Measurements from ENCODE around the gene THNSL1. TPM values are rescaled to one million over a fixed set of nuclear protein-coding genes. Genes with fewer than 3 reads are reported as not detected.

Gene THNSL1
- total RNA-seq, 6 experiments from 2014 or later, result 4.9 to 13.6 (median 7.6) TPM

DNA sequence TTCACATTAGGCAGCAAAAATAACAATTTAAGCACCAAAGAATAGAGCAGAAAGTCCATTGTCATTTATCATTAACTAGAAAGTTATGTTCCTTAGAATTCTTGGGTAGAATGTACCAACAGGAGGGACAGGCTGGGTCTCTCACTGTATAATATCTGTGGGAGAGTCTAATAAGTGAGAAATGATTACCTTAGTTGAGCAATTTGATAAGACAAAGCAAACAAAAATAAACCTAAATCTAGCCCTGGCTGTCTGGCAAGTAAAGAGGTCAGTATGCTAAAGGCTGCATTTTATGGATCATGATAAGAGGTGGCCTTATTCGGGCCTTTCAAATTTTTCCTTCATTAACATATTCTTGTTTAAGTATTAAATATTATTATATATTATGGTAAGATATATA is 35.6 kb downstream of the THNSL1 start:
- WGBS (ENCODE audit: insufficient coverage, low coverage, low lambda C conversion rate, missing lambda C conversion rate), result 47% methylated on average over 1 of the region's 1 CpG
- DNase-seq, result no peak
- intact Hi-C loops (cut with DNase I), result no loop called here

DNA sequence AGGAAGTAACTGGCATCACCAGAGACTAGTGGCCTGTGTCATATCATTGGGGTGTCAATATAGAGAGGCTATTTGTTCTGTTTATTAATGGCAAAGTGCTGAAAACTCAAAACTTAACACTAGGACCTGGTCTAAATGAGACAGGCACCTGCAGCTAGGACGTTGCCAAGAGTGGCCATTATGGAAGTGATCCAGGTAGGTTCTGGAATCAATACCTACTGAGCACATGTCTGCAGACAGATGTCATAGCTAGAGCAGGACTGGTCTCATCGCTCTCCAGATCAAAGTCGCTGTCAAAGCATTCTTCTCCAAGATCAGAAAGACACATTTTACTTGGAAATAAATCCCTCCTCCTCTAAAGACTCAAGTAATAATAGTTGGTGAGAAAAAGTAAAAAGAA is 40.3 kb downstream of the THNSL1 start:
- Histone ChIP-seq H3K4me3 (no peak overlapping the region), H3K36me3 (no peaks in the 10 kb centered on the region), H3K9me3 (no peaks in the 10 kb centered on the region), H3K27ac (no peak overlapping the region), H3K4me1 (peaks cover 0 to 29% (median 0%) of the 10 kb centered on the region in 4 donors), H3K27me3 (no peaks in the 10 kb centered on the region)
- 43% methylated on average over 3 of the region's 3 CpGs for WGBS (ENCODE audit: insufficient coverage, low coverage, low lambda C conversion rate, missing lambda C conversion rate)
- ATAC-seq (peak; percentile 13 to 75 (median 74)), DNase-seq (peak in 1 of 3 donors; percentile 56)
- intact Hi-C loops (cut with DNase I), result no loop called here
- TF ChIP-seq POLR2A (IDR thresholded peaks at IDR 0.05), result no peak
- TF ChIP-seq, protein P1, sequence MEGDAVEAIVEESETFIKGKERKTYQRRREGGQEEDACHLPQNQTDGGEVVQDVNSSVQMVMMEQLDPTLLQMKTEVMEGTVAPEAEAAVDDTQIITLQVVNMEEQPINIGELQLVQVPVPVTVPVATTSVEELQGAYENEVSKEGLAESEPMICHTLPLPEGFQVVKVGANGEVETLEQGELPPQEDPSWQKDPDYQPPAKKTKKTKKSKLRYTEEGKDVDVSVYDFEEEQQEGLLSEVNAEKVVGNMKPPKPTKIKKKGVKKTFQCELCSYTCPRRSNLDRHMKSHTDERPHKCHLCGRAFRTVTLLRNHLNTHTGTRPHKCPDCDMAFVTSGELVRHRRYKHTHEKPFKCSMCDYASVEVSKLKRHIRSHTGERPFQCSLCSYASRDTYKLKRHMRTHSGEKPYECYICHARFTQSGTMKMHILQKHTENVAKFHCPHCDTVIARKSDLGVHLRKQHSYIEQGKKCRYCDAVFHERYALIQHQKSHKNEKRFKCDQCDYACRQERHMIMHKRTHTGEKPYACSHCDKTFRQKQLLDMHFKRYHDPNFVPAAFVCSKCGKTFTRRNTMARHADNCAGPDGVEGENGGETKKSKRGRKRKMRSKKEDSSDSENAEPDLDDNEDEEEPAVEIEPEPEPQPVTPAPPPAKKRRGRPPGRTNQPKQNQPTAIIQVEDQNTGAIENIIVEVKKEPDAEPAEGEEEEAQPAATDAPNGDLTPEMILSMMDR (IDR thresholded peaks at IDR 0.05), result no peak

More for the DNA sequence above, 35.6 kb downstream of the THNSL1 start:
- peak in 2 of 4 donors; percentile 16 to 59 for ATAC-seq
- no peak overlapping the region for H3K4me3 ChIP-seq
- no peaks in the 10 kb centered on the region for H3K9me3 ChIP-seq
- TF ChIP-seq, protein P1 (IDR thresholded peaks at IDR 0.05), result no peak
- TF ChIP-seq POLR2A (IDR thresholded peaks at IDR 0.05), result no peak
- H3K4me1 ChIP-seq, result peaks cover 0 to 15% (median 0%) of the 10 kb centered on the region in 4 donors
- H3K27ac ChIP-seq, result no peak overlapping the region
- no peaks in the 10 kb centered on the region for H3K36me3 ChIP-seq
- H3K27me3 ChIP-seq, result no peaks in the 10 kb centered on the region

DNA sequence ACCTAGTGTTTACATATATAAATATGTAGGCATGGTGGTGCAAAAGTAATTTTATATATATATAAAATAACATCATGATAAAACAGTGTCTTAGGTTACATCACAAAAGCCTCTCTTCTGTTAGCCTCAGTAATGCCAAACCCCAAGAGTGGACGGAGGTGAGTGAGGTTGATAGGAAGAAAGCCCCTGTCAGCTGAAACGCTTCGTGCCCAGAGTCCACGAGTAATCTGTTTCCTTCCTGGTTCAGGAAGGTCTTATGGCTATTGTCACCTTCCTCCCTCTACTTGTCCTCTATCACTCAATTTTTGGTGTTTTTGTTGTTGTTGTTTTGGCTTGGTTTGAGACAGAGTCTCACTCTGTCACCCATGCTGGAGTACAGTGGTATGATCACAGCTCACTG is 41.5 kb downstream of the THNSL1 start:
- ATAC-seq (no peak), DNase-seq (no peak)
- Histone ChIP-seq H3K4me3 (no peak overlapping the region), H3K27ac (no peak overlapping the region), H3K9me3 (no peaks in the 10 kb centered on the region), H3K27me3 (no peaks in the 10 kb centered on the region), H3K36me3 (no peaks in the 10 kb centered on the region), H3K4me1 (peaks cover 0 to 27% (median 0%) of the 10 kb centered on the region in 4 donors)
- no peak for TF ChIP-seq POLR2A (IDR thresholded peaks at IDR 0.05)
- TF ChIP-seq, protein P1 (IDR thresholded peaks at IDR 0.05), result no peak
- intact Hi-C loops (cut with DNase I), result no loop called here
- 58% methylated on average over 4 of the region's 4 CpGs for WGBS (ENCODE audit: insufficient coverage, low coverage, low lambda C conversion rate, missing lambda C conversion rate)

DNA sequence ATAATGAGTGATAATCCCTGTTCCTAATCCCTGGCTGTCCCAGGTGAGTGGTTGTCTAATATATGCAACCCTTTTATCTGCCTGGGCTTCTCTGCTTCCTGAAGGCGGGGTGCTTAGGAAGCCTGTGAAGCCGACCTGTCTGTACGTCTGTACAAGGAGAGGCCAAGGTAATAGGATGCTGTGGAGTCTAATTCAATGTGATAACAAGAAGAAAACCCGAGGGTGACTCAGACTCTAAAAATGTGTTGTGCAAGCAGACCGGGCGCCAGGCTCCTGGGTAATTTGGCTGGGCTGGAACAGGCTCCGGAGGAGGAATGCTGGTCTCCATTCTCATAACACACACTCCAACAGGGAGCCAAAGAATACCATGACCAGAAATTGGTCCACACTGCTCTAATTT is 43.6 kb downstream of the THNSL1 start:
- Histone ChIP-seq H3K4me1 (peaks cover 0 to 27% (median 0%) of the 10 kb centered on the region in 4 donors), H3K4me3 (no peak overlapping the region), H3K36me3 (no peaks in the 10 kb centered on the region), H3K27ac (peak overlapping the region in 2 of 3 donors; percentile 32 to 97), H3K27me3 (no peaks in the 10 kb centered on the region), H3K9me3 (no peaks in the 10 kb centered on the region)
- ATAC-seq, result peak; percentile 50 to 63 (median 56)
- peak in 2 of 3 donors; percentile 57 to 68 for DNase-seq
- WGBS (ENCODE audit: insufficient coverage, low coverage, low lambda C conversion rate, missing lambda C conversion rate), result 26% methylated on average over 5 of the region's 7 CpGs
- no peak for TF ChIP-seq POLR2A (IDR thresholded peaks at IDR 0.05)
- TF ChIP-seq, protein P1 (IDR thresholded peaks at IDR 0.05), result no peak
- intact Hi-C loops (cut with DNase I), result no loop called here

DNA sequence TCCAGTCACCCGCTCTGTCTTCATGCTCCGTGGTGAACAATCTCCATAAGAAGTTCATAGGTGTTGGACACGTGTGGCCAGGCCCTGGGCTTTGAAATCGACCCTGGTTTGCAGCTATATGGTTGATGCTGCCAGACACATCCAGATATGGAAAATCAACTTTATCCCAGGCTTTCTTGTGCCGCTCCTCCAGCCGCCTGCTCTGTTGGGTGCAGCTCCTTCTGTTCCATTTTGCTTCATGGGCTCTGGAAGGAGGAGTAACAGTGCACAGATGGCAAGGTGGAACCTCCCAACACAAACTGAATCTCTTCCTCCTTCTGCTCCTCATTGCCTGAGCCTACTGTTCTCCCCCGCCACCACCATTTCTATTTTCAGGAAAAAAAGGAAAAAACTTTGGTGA is 44.7 kb downstream of the THNSL1 start:
- H3K4me1 ChIP-seq, result peaks cover 0 to 27% (median 0%) of the 10 kb centered on the region in 4 donors
- TF ChIP-seq, protein P1 (IDR thresholded peaks at IDR 0.05), result no peak
- no peak for TF ChIP-seq POLR2A (IDR thresholded peaks at IDR 0.05)
- WGBS (ENCODE audit: insufficient coverage, low coverage, low lambda C conversion rate, missing lambda C conversion rate), result 48% methylated on average over 2 of the region's 7 CpGs

More for the DNA sequence above, 44.7 kb downstream of the THNSL1 start:
- Histone ChIP-seq H3K27me3 (no peaks in the 10 kb centered on the region), H3K9me3 (no peaks in the 10 kb centered on the region), H3K4me3 (no peak overlapping the region), H3K27ac (peak overlapping the region in 2 of 3 donors; percentile 97 to 99), H3K36me3 (no peaks in the 10 kb centered on the region)
- ATAC-seq, result no peak
- DNase-seq, result no peak
- intact Hi-C loops (cut with DNase I), result no loop called here
